ENCODE data around the gene BCL2L14.
"Not testable (repeated sequence)": the region's sequence is repeated elsewhere in the genome, so short reads cannot be mapped to it uniquely, and the experiment has no call there.

BCL2L14 gene

DNA sequence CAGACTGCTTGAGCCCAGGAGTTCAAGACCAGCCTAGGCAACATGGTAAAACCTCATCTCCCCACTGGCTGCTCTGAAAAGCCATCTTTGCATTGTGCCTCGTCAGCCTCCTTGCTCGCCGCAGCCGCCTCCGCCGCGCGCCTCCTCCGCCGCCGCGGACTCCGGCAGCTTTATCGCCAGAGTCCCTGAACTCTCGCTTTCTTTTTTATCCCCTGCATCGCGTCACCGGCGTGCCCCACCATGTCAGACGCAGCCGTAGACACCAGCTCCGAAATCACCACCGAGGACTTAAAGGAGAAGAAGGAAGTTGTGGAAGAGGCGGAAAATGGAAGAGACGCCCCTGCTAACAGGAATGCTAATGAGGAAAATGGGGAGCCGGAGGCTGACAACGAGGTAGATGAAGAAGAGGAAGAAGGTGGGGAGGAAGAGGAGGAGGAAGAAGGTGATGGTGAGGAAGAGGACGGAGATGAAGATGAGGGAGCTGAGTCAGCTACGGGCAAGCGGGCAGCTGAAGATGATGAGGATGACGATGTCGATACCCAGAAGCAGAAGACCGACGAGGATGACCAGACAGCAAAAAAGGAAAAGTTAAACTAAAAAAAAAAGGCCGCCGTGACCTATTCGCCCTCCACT lies 40.3 kb downstream of the BCL2L14 start:
- not testable (repeated sequence) for DNase-seq

DNA sequence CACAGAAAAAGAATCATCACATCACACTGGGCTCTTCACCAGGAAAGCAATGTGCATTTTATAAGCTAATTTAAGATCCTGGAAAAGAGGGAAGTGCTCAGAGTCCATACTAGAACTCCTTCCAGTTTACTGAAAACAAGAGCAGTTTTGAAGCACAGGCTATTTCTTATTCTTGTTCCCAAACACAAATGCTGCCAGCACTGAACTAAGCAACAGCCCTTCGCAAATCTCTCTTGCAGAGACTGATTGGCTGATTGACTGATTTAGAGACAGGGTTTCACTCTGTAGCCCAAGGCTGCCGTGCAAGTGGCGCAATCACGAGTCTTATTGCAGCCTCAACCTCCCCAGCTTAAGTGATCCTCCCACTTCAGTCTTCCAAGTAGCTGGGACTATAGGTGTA lies 44.8 kb downstream of the BCL2L14 start:
- DNase-seq = no peak

DNA sequence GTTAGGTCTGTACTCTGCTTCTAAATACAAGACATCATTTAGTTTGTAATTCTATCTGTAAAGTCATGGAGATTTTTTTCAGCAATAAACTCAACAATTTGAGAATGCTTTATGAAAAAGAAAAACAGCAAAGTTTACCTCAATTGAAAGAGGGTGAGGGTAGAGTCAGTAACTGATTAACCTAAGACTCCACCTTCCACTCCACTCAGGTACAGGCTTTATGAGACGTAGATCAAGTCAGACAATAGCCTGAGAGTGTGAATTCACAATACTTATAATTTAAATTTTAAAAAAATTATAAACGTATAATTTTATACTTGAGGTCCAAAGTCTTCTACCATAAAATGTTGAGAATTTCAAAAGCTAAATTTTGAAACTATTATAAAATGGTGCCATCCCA lies 45.9 kb downstream of the BCL2L14 start:
- no peak for DNase-seq

DNA sequence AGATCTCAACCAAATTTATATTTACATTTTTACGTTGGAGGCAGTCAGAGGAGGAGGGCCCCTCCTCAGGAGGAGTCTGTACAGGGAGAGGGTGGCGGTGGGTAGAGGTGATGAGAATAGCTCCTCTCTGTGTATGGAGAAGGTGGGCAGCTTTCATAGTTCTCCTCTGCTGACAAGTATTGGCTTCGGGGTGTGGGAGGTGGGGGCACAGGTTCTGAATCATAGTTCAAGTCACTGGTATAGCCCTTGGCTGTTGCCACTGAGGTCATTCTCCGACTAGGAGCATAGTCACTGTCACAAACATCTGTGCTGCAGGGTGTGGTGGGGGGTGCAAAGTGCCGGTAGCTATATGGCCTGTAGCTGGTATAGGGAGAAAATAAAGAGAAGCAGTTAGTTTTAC lies 50.3 kb downstream of the BCL2L14 start:
- DNase-seq = no peak

DNA sequence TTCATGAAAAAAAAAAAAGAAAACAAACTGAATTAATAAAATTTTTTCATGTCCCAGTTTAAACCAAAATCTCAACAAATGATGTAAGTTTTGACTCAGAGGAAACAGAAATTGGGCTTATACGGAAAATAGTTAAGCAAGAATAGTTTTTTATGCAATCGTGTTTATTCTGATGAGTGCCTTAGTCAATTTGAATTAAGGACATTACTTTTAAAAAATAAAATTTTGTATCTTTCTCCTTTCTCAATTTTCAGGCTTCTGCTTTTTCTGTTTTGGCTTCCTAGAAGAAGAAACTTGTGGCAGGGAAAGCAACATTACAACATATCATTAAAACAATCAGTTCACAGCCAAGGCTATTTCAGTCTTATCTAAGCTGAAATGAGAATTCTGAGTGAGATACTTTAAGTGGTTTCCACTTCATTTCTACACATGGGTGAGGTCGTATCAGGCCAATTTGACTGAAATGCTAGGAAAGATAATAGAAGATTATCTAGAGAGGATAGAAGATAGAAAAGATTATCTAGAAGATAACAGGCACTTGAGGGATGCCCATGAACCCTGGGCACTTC lies 52.4 kb downstream of the BCL2L14 start:
- no peak for DNase-seq

DNA sequence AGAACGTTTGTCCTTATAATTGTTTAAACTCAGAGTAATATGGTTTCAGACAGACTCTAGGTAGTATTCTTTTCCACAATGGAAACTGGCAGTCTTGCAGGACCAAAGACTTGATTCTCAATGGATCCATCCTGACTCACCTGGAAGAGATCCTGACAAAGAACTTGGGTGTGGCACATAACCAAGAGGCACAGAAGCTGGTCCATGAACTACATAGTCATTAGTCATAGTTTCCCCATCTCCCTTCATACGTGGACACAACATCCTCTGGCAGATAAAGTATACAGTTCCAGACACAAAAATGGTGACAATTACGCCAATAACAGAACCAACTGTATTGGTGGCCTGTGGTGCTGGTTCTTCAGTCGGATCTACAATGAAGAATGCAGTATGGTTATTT lies 55.8 kb downstream of the BCL2L14 start:
- DNase-seq = no peak

DNA sequence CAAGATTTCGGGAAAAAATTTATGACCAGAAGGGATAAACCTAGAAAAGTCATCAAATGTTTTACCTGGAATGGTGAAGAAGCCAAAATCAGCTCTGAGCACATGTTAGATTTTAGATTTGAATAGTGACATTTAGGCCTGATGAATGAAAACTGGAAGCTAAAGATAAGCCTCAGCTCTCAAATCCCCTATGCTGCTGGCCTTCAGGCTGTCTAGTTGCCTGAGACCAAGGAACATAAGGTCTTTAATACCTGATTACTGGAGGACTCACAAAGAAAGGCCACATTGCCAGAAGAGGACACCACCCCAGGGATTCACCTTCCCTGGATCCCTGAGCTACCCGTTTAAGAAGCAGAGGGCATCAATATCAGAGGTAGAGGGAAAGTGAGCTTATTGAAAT lies 56.6 kb downstream of the BCL2L14 start:
- DNase-seq = no peak

DNA sequence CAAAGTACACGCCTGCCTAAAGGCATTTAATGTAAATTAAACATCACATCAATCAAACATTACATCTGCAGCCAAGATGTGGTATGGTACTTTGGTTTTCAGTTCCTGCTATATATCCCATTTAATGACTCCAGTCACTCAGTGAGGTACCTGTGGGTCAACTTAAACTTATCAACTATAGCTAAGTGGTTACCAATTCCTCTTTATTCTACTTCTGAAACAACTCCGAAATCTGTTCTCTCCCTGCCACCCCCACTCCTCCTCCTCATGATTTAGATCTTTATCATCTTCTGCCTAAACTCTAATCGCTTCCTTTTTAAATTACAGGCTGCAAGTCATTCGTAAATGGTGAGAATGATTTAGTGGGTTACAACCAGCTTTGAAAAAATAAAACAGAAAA lies 57.9 kb downstream of the BCL2L14 start:
- DNase-seq = no peak

DNA sequence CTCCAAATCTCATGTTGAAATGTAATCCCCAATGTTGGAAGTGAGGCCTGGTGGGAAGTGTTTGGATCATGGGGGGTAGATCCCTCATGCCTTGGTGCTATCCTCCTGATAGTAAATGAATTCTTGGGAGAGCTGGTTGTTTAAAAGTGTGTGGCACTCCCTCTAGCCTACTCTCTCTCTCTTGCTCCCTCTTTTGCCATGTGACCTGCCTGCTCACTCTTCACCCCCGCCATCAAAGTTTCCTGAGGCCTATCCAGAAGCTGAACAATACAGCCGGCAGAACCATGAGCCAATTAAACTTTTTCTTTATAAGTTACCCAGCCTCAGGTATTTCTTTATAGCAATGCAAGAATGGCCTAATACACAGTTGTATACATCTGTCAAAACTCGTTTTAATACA lies 62.5 kb downstream of the BCL2L14 start:
- DNase-seq = no peak

DNA sequence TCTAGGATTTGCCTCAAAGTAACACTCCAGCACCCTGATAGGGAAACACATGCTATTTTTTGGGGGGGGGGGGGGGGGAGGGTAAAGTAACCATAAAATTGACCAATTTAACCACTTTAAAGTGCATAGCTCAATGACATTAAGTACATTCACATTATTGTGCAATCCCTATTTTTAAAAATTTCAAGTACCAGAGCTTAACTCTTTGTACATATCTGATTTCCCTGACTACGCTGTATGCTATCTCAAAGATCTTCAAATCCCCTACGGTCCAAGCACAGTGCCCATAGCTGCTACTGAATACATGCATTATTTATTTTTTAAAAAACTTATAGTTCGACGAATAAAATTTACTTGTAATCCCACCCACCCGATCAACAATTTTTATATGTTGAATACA lies 63.0 kb downstream of the BCL2L14 start:
- DNase-seq = no peak

DNA sequence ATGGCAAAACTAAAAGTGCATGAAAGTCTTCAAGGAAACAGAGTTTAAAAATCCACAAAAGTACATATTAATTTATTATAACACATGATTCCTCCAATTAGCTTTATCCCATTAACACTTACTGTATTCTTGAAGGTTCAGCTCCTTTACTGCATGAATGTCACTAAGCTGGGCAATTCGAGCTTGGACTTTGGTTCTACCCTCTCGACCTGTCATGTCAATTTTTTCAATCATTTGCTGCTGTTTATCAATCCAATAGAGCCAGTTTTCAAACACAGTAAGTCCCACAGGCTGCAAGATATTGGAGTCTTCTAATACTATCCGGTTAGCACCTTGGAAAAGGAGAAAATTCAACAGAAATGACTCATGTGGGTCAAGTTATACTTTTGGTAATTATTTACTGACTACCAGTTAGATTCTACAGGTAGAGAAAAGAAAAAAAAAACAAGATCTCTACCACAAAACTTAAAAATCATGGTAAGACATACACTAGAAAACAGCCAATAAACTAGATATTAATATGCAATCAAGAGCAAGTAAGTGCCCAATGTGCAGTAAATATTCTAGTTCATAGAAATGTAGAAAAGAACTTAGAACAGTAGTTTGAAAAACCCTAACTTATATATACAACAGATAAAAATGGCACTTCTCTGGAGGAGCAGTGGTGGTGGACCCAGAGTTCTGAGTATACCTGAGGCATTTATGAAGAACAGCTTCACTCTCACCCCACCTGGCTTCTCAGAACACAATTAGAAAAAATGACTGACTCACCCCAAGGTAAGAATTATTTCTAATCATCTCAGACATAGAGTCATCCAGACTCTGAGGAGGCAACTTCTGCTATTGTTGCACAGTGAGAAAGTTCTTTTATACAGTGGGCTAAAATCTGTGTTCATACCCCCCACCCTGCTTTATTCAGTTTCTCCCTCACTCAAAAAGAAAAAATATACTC lies 67.7 kb downstream of the BCL2L14 start:
- DNase-seq = no peak

DNA sequence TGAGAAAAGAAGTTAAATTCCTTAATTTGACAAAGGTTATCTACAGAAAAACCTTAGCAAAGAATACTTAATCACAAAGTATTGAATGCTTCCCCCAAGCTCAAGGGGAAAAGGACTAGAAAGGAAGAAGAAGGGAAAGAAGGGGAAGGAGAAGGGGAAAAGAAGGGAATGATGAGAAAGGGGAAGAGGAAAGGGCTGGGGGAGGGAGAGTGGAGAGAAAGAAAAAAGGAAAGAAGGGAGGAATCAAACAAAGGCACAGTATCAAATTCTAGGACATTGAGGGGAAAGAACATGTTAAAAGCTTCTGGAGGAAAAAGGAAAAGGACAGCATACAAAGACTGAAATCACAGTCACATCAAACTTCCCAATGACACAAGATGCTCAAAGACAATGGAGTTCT lies 70.3 kb downstream of the BCL2L14 start:
- DNase-seq = no peak

DNA sequence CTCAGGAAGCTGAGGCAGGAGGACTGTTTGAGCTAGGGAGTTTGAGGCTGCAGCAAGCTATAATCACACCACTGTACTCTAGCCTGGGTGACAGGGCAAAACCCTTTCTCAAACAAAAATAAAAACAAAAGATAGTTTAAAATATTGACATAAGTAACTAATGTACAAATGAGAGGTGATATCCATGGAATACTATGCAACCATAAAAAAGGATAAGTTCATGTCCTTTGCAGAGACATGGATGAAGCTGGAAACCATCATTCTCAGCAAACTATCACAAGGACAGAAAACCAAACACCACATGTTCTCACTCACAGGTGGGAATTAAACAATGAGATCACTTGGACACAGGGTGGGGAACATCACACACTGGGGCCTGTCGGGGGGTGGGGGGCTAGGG lies 73.8 kb downstream of the BCL2L14 start:
- DNase-seq = not testable (repeated sequence)

DNA sequence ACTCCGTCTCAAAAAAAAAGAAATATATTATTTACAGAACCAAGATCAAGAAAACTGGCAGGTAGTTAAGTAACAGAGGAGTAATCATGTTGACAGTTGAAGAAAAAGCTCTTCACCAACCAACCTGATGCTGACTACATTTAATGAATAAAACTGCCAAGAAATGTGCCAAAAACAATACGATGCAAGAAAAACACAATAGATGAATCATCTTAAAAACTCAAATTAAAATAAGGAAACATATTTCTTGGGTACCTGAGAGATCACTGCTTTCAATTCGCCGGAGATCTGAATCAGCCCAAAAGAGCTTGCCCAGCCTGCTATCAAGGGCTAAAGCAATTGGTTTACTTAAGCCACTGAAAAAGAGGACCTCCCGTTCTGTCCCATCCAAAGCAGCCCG lies 76.4 kb downstream of the BCL2L14 start:
- no peak for DNase-seq
